HL-60 (cell line): ENCODE measurements around the gene MUC22.

ENCODE experiments used
- DNase-seq, 2 experiments: peaks; one replicate each; pipeline ENCODE4 v3.0.0-alpha.2; 2010 to 2020; ENCODE audit warnings: low read depth in 1 of 2, low spot score in 1 of 2
- H3K27ac ChIP-seq: fragments of 250-450 bp; sonication (Bioruptor Pico); replicated peaks from 2 replicates; pipeline ENCODE4 v1.5.1; 2020; ENCODE audit warnings: mild to moderate bottlenecking, moderate library complexity
- H3K27me3 ChIP-seq: fragments of 250-450 bp; sonication (Bioruptor Pico); 2 replicates; pipeline ENCODE4 v1.5.1; 2021; ENCODE audit warnings: mild to moderate bottlenecking, moderate library complexity; ENCODE audit not compliant: insufficient read depth, poor library complexity, severe bottlenecking
- H3K4me3 ChIP-seq: replicated peaks from 2 replicates; pipeline ENCODE4 v1.5.1; 2011; ENCODE audit warnings: mild to moderate bottlenecking, control low read depth, low read length; ENCODE audit not compliant: insufficient read depth
- GABPA ChIP-seq: IDR thresholded peaks from 2 replicates; pipeline ENCODE4 v1.6.1; 2012; ENCODE audit warnings: low read depth
- POLR2AphosphoS5 ChIP-seq: IDR thresholded peaks from 2 replicates; pipeline ENCODE4 v1.6.1; 2012; ENCODE audit warnings: low read depth
- SPI1 ChIP-seq: IDR thresholded peaks from 2 replicates; pipeline ENCODE4 v1.6.1; 2012; ENCODE audit warnings: low read depth, mild to moderate bottlenecking, borderline replicate concordance
- TF ChIP-seq, protein P1 (sequence below): IDR thresholded peaks from 2 replicates; pipeline ENCODE4 v1.6.1; 2012; ENCODE audit warnings: low read depth; ENCODE audit not compliant: insufficient replicate concordance
- TF ChIP-seq, protein P2 (sequence below): IDR thresholded peaks from one replicate; pipeline ENCODE4 v1.5.1; 2011; ENCODE audit warnings: low read length, control low read depth, inconsistent platforms; ENCODE audit not compliant: insufficient read depth

The MUC22 gene

DNA sequence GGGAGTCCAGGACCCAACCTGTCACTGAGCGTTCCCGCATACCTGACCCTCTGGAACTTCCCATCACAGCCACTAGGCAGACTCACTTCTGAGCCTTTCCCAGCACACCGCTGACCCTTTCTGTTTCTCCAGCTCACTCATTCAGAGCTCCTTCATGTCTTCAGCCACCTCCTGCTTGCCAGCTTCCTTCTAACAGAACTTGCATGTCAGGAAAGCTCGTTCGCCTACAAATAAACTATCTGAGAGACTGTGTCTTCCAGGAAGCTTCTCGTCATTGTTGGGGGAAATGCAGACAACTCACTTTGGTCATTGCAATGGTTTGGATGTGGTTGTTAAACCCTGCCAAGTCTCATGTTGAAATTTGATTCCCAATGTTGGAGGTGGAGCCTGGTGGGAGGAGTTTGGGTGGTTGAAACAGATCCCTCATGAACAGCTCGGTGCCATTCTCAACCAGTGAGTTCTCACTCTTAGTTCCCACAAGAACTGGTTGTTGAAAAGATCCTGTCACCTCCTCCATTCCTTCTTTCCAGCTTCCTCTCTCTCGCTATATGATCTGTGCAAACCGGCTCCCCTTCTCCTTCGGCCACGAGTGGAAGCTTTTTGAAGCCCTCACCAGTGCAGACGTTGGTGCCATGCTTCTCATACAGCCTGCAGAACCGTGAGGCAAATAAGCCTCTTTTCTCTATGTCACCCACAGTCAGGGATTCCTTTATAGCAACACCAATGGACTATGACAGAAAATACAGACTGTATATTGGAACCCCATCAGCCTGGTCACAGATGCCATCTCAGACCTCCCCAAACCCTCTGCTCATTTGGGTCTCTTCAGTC, 28.1 kb upstream of the MUC22 start:
- no peak for DNase-seq
- Histone ChIP-seq H3K27ac (no peak overlapping the region), H3K4me3 (no peak overlapping the region), H3K27me3 (peaks cover 3% of the 10 kb centered on the region)
- TF ChIP-seq, protein P1, sequence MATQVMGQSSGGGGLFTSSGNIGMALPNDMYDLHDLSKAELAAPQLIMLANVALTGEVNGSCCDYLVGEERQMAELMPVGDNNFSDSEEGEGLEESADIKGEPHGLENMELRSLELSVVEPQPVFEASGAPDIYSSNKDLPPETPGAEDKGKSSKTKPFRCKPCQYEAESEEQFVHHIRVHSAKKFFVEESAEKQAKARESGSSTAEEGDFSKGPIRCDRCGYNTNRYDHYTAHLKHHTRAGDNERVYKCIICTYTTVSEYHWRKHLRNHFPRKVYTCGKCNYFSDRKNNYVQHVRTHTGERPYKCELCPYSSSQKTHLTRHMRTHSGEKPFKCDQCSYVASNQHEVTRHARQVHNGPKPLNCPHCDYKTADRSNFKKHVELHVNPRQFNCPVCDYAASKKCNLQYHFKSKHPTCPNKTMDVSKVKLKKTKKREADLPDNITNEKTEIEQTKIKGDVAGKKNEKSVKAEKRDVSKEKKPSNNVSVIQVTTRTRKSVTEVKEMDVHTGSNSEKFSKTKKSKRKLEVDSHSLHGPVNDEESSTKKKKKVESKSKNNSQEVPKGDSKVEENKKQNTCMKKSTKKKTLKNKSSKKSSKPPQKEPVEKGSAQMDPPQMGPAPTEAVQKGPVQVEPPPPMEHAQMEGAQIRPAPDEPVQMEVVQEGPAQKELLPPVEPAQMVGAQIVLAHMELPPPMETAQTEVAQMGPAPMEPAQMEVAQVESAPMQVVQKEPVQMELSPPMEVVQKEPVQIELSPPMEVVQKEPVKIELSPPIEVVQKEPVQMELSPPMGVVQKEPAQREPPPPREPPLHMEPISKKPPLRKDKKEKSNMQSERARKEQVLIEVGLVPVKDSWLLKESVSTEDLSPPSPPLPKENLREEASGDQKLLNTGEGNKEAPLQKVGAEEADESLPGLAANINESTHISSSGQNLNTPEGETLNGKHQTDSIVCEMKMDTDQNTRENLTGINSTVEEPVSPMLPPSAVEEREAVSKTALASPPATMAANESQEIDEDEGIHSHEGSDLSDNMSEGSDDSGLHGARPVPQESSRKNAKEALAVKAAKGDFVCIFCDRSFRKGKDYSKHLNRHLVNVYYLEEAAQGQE, result no peak
- TF ChIP-seq, protein P2, sequence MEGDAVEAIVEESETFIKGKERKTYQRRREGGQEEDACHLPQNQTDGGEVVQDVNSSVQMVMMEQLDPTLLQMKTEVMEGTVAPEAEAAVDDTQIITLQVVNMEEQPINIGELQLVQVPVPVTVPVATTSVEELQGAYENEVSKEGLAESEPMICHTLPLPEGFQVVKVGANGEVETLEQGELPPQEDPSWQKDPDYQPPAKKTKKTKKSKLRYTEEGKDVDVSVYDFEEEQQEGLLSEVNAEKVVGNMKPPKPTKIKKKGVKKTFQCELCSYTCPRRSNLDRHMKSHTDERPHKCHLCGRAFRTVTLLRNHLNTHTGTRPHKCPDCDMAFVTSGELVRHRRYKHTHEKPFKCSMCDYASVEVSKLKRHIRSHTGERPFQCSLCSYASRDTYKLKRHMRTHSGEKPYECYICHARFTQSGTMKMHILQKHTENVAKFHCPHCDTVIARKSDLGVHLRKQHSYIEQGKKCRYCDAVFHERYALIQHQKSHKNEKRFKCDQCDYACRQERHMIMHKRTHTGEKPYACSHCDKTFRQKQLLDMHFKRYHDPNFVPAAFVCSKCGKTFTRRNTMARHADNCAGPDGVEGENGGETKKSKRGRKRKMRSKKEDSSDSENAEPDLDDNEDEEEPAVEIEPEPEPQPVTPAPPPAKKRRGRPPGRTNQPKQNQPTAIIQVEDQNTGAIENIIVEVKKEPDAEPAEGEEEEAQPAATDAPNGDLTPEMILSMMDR, result no peak
- no peak for TF ChIP-seq GABPA
- TF ChIP-seq SPI1, result no peak
- TF ChIP-seq POLR2AphosphoS5, result no peak

DNA sequence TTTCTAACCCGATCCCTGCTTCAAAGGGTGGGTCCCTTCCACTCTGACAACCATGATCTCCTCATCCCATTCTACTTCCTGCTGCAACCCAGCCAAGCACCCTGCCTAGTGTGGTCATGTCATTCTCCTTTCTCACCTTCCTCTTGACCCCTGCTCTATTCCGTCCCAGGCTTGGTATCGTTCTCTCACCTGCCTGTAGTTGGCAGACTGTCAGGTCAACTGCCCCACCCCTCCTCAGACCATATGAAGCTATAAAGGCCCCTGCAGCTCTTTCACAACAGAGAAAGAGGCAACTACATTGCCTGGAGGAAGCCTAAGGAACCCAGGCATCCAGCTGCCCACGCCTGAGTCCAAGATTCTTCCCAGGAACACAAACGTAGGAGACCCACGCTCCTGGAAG, 26.8 kb upstream of the MUC22 start, which contains the start of gene MUC21:
Gene MUC21, plus strand, starts transcription at position 280 of the 400 bp plus-strand sequence. CDS start 241 bp downstream, outside the sequence.
- DNase-seq, result no peak
- Histone ChIP-seq H3K4me3 (no peak within 1 kb of the TSS), H3K27me3 (no peaks in the 10 kb centered on the region), H3K27ac (no peak within 1 kb of the TSS)
- TF ChIP-seq GABPA (no peak), POLR2AphosphoS5 (no peak), SPI1 (no peak)
- TF ChIP-seq, protein P1, result no peak
- TF ChIP-seq, protein P2, result no peak

DNA sequence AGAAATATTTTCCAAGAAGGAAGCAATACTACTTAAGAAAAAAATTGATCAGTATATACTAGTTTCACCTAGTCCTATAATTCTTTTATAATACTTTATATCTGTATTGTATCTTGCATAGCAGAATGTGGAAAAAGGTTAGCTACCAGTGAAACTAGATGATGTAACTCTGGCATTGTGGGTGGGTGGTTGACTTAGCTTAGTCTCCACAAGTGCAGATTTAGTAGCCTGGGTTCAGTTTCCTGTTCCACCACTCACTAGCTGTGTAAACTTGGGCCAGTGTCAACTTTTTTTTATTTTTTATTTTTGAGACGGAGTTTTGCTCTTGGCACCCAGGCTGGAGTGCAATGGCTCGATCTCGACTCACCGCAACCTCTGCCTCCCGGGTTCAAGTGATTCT, 24.8 kb upstream of the MUC22 start:
- Histone ChIP-seq H3K4me3 (no peak overlapping the region), H3K27me3 (no peaks in the 10 kb centered on the region), H3K27ac (no peak overlapping the region)
- DNase-seq, result no peak
- no peak for TF ChIP-seq GABPA
- TF ChIP-seq, protein P2, result no peak
- no peak for TF ChIP-seq POLR2AphosphoS5
- TF ChIP-seq, protein P1, result no peak
- TF ChIP-seq SPI1, result no peak
